ENCODE results near the gene ACTMAP.

DNA sequence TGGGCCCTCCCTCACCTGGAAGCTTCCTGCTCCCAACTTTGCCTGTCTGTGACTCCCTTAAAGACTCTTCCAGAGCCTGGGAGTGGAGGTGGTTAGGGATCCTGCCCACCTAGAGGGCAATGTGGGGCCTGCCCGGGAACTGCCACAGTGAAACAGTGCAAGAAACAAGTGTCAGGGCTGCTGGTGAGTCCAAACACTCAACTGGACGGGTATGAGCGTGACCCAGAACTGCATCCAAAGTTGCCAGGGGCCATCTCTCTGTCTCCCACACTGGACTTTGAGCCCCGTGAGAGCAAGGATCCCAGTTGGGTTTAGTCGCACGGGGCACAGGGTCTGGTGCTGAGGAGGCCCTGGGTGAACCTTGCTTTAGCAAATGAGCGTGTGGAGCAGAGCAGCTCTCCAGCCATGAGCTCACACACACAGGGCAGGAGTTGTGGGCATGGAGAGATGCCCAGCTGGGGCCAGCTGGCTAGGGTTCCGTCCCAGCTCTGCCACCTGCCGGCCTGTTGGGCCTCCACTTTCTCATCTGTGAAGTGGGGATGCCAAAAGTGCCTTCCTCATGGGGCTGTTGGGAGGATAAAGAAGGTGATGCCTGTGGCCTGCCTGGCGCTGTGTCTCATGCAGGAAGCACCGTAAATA, 57.0 kb downstream of the ACTMAP start:
- TF ChIP-seq, protein P1, sequence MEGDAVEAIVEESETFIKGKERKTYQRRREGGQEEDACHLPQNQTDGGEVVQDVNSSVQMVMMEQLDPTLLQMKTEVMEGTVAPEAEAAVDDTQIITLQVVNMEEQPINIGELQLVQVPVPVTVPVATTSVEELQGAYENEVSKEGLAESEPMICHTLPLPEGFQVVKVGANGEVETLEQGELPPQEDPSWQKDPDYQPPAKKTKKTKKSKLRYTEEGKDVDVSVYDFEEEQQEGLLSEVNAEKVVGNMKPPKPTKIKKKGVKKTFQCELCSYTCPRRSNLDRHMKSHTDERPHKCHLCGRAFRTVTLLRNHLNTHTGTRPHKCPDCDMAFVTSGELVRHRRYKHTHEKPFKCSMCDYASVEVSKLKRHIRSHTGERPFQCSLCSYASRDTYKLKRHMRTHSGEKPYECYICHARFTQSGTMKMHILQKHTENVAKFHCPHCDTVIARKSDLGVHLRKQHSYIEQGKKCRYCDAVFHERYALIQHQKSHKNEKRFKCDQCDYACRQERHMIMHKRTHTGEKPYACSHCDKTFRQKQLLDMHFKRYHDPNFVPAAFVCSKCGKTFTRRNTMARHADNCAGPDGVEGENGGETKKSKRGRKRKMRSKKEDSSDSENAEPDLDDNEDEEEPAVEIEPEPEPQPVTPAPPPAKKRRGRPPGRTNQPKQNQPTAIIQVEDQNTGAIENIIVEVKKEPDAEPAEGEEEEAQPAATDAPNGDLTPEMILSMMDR (conservative IDR thresholded peaks at IDR 0.05), result no peak
- TF ChIP-seq ZFX (IDR thresholded peaks at IDR 0.05), result no peak
